Heart left ventricle (tissue), 13 donors: ENCODE measurements around the gene SIGLEC9.

Source experiments
- POLR2A ChIP-seq, 2 donors: fragments of 450-650 bp; IDR thresholded peaks; one replicate each; pipeline ENCODE4 v1.6.1; 2017; ENCODE audit warnings: antibody characterized with exemption in 2 of 2, mild to moderate bottlenecking in 2 of 2, moderate library complexity in 2 of 2
- TF ChIP-seq, protein P1 (sequence below), 12 donors: fragments of 200-600 bp; sonication (generic) in 4 of 12; IDR thresholded peaks; one replicate each; pipeline versions ENCODE4 v1.5.0 to v1.8.0; 2018 to 2022; ENCODE audit warnings: antibody characterized with exemption in 12 of 12, mild to moderate bottlenecking in 5 of 12
- donor health status: ischemic (EF 13 %, LVEDD 7.1; RV severe dilation, severe dysfunction).
- donor health status: DM: no; HTN: yes; CAD: no.
- donor health status: DM: no; HTN: no; CAD: no.
- donor health status: ischemic (EF 25% LVEDD 6.9; RV normal size, moderate dysfunction).
- donor health status: ischemic (EF 25% LVEDD 5.7; RV mildly dilated, moderate dysfunction).
- donor health status: ischemic (EF 35%, LVEDD 5.7; RV mildly dilated, moderate dysfunction).
- donor health status: nonischemic (EF 11% LVEDD 7.7; RV severe dilation, severe dysfunction).
- donor health status: DM: yes; HTN: yes; CAD: no.
- donor health status: PGD.
- donor health status: ischemic (EF 29% LVEDD 5.4; RV normal size, mild dysfunction).
- donor health status: nonischemic (EF 23%, LVEDD 6.1; RV moderate dilation, normal function).

DNA sequence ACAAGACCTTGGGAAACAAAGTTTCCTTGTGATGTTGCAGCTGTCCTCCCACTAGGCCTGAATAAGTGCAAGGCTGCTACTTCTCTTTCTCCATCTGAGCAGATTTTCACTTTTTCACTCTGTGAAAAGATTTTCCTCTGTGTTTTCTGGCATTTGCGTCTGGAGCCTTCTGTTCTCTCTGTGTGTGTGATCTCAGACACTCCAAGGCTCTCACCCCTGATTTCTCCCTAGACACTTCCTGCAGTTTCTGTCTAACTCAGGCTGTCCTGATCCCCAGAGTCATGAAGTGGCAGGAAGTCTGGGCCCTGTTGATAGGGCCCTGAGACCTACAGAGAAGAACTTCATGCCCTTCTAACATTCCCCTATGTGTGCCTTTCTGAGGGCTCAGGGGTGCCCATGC, 54.5 kb downstream of the SIGLEC9 start:
- TF ChIP-seq POLR2A (IDR thresholded peaks at IDR 0.05), result no peak
- TF ChIP-seq, protein P1, sequence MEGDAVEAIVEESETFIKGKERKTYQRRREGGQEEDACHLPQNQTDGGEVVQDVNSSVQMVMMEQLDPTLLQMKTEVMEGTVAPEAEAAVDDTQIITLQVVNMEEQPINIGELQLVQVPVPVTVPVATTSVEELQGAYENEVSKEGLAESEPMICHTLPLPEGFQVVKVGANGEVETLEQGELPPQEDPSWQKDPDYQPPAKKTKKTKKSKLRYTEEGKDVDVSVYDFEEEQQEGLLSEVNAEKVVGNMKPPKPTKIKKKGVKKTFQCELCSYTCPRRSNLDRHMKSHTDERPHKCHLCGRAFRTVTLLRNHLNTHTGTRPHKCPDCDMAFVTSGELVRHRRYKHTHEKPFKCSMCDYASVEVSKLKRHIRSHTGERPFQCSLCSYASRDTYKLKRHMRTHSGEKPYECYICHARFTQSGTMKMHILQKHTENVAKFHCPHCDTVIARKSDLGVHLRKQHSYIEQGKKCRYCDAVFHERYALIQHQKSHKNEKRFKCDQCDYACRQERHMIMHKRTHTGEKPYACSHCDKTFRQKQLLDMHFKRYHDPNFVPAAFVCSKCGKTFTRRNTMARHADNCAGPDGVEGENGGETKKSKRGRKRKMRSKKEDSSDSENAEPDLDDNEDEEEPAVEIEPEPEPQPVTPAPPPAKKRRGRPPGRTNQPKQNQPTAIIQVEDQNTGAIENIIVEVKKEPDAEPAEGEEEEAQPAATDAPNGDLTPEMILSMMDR (IDR thresholded peaks at IDR 0.05), result no peak
